RWPE1 (cell line): ENCODE measurements around the gene BOD1L1.
"Not testable (repeated sequence)": the region's sequence is repeated elsewhere in the genome, so short reads cannot be mapped to it uniquely, and the experiment has no call there.

Experiments used
- CTCF ChIA-PET: fragments of 350-600 bp; sonication (Branson Sonifier 250); formaldehyde crosslinking; extraction: SDS; loops from one replicate; lab custom pipeline; 2021; lab: Yijun Ruan, JAX
- POLR2A ChIA-PET: fragments of 400-600 bp; formaldehyde crosslinking; extraction: SDS; loops from one replicate; lab custom pipeline; 2020; ENCODE audit warnings: antibody characterized with exemption; ENCODE audit not compliant: low non-redundant PET; lab: Yijun Ruan, JAX
- DNase-seq: peaks from one replicate; pipeline ENCODE4 v3.0.0; 2012; ENCODE audit warnings: low spot score
- H3K27ac ChIP-seq: fragments of 450-650 bp; 2 replicates; pipeline ENCODE4 v1.5.1; 2017
- CTCF ChIP-seq: fragments of 450-650 bp; conservative IDR thresholded peaks from 2 replicates; pipeline ENCODE4 v1.5.1; 2017; ENCODE audit warnings: low read depth, mild to moderate bottlenecking

BOD1L1 gene

GRCh38 chr4:13567125-13567524 is 60.4 kb downstream of the BOD1L1 start:
- ChIA-PET CTCF (no interaction called here), POLR2A (no interaction called here)
- no peak for DNase-seq
- no peak overlapping the region for H3K27ac ChIP-seq
- no peak for TF ChIP-seq CTCF

GRCh38 chr4:13562876-13563275 is 64.6 kb downstream of the BOD1L1 start:
- no peak for TF ChIP-seq CTCF
- DNase-seq = no peak
- H3K27ac ChIP-seq = no peak overlapping the region
- CTCF ChIA-PET = no interaction called here
- POLR2A ChIA-PET = no interaction called here

- POLR2A ChIA-PET = no interaction called here
- DNase-seq = no peak
- H3K27ac ChIP-seq = no peak overlapping the region
- TF ChIP-seq CTCF = no peak
- CTCF ChIA-PET = interaction anchor here (0.6 kb wide), 1 partner anchor 298 kb away, joined by 4 read pairs; no protein-coding TSS in a partner anchor
Measured at GRCh38 chr4:13561673-13562072, 65.9 kb downstream of the BOD1L1 start.

GRCh38 chr4:13560111-13560510 is 67.4 kb downstream of the BOD1L1 start:
- CTCF ChIA-PET, H3K27ac ChIP-seq, POLR2A ChIA-PET, DNase-seq: not testable (repeated sequence)

- ChIA-PET CTCF (no interaction called here), POLR2A (no interaction called here)
- H3K27ac ChIP-seq = no peak overlapping the region
- no peak for DNase-seq
- no peak for TF ChIP-seq CTCF
Measured at GRCh38 chr4:13559413-13559812, 68.1 kb downstream of the BOD1L1 start.

- TF ChIP-seq CTCF = no peak
- POLR2A ChIA-PET = no interaction called here
- H3K27ac ChIP-seq = no peak overlapping the region
- no peak for DNase-seq
- CTCF ChIA-PET = no interaction called here
Measured at GRCh38 chr4:13558881-13559280, 68.6 kb downstream of the BOD1L1 start.

- DNase-seq = no peak
- H3K27ac ChIP-seq = no peak overlapping the region
- CTCF ChIA-PET = no interaction called here
- no peak for TF ChIP-seq CTCF
- POLR2A ChIA-PET = no interaction called here
Measured at GRCh38 chr4:13555325-13555724, 72.2 kb downstream of the BOD1L1 start.
